Right atrium auricular region (tissue), 2 donors: ENCODE results near the gene ZC3HAV1L. TPM values are rescaled to one million over a fixed set of nuclear protein-coding genes. Genes with fewer than 3 reads are reported as not detected.

Experiments used
- DNase-seq: peaks from one replicate; pipeline ENCODE4 v3.0.0-alpha.2; 2019; ENCODE audit warnings: low spot score
- H3K27ac ChIP-seq, 2 donors: fragments of 200-600 bp; sonication (generic); 1 replicate in 1 of 2; 2 replicates in 1 of 2; pipeline ENCODE4 v1.5.1; 2016 to 2019
- H3K27me3 ChIP-seq, 2 donors: fragments of 200-600 bp; sonication (generic); one replicate each; pipeline versions ENCODE4 v1.5.1 to v1.6.0; 2017 to 2019
- H3K36me3 ChIP-seq: fragments of 200-600 bp; sonication (generic); one replicate; pipeline ENCODE4 v1.5.1; 2016
- H3K4me1 ChIP-seq, 2 donors: fragments of 200-600 bp; sonication (generic); one replicate each; pipeline versions ENCODE4 v1.5.1 to v1.6.0; 2017 to 2019
- H3K4me3 ChIP-seq, 2 donors: fragments of 200-600 bp; sonication (generic); 1 replicate in 1 of 2; 2 replicates in 1 of 2; pipeline ENCODE4 v1.5.1; 2017 to 2019; ENCODE audit warnings: mild to moderate bottlenecking in 1 of 2, moderate library complexity in 1 of 2
- H3K9me3 ChIP-seq, 2 donors: fragments of 200-600 bp; sonication (generic); one replicate each; pipeline ENCODE4 v1.5.1; 2019
- CTCF ChIP-seq, 2 donors: fragments of 200-600 bp; sonication (generic); IDR thresholded peaks; one replicate each; pipeline ENCODE4 v1.5.1; 2019; ENCODE audit warnings: antibody characterized with exemption in 2 of 2
- total RNA-seq, 2 donors: library from RNA; depleted of rRNA; stranded (reverse); fragments of >200 nt; gene quantifications; one replicate each; pipeline ENCODE4 v1.1.0, GENCODE V29; 2016

The ZC3HAV1L gene
- 1 to 10 TPM; 7.3 to 9.4 TPM for total RNA-seq

- H3K36me3 ChIP-seq, result peaks cover 6% of the 10 kb centered on the region
- H3K4me3 ChIP-seq, result peak within 1 kb of the TSS; percentile 59 to 87
- no peaks in the 10 kb centered on the region for H3K9me3 ChIP-seq
- H3K4me1 ChIP-seq, result peaks cover 0 to 21% of the 10 kb centered on the region in 2 donors
- H3K27me3 ChIP-seq, result no peaks in the 10 kb centered on the region
- TF ChIP-seq CTCF (IDR thresholded peaks at IDR 0.05), result no peak
- H3K27ac ChIP-seq, result peak within 1 kb of the TSS; percentile 59 to 70
- DNase-seq, result peak; percentile 66
Measured at GRCh38 chr7:139035586-139036353, at the start of gene ZC3HAV1L. Gene ZC3HAV1L, minus strand, starts transcription at chr7:139036042. Its CDS starts 25 bp downstream, at chr7:139036017.

- no peak overlapping the region for H3K4me3 ChIP-seq
- no peaks in the 10 kb centered on the region for H3K9me3 ChIP-seq
- H3K27me3 ChIP-seq, result no peaks in the 10 kb centered on the region
- DNase-seq, result no peak
- no peak overlapping the region for H3K27ac ChIP-seq
- H3K36me3 ChIP-seq, result peaks cover 37% of the 10 kb centered on the region
- TF ChIP-seq CTCF (IDR thresholded peaks at IDR 0.05), result no peak
- H3K4me1 ChIP-seq, result no peaks in the 10 kb centered on the region
Measured at GRCh38 chr7:139084709-139085108, 48.9 kb upstream of the ZC3HAV1L start.

GRCh38 chr7:139081584-139081983 lies 45.7 kb upstream of the ZC3HAV1L start:
- H3K27me3 ChIP-seq, result no peaks in the 10 kb centered on the region
- no peak overlapping the region for H3K27ac ChIP-seq
- peaks cover 51% of the 10 kb centered on the region for H3K36me3 ChIP-seq
- DNase-seq, result no peak
- TF ChIP-seq CTCF (IDR thresholded peaks at IDR 0.05), result no peak
- no peaks in the 10 kb centered on the region for H3K9me3 ChIP-seq
- H3K4me1 ChIP-seq, result no peaks in the 10 kb centered on the region
- H3K4me3 ChIP-seq, result no peak overlapping the region

- no peak for DNase-seq
- Histone ChIP-seq H3K27me3 (no peaks in the 10 kb centered on the region), H3K27ac (no peak overlapping the region)
Measured at GRCh38 chr7:139080905-139081304, 45.1 kb upstream of the ZC3HAV1L start.

GRCh38 chr7:139079861-139080260 lies 44.0 kb upstream of the ZC3HAV1L start:
- Histone ChIP-seq H3K9me3 (no peaks in the 10 kb centered on the region), H3K27me3 (no peaks in the 10 kb centered on the region), H3K4me3 (no peak overlapping the region), H3K27ac (no peak overlapping the region), H3K36me3 (peaks cover 51% of the 10 kb centered on the region), H3K4me1 (no peaks in the 10 kb centered on the region)
- no peak for TF ChIP-seq CTCF (IDR thresholded peaks at IDR 0.05)
- no peak for DNase-seq

More at GRCh38 chr7:139080905-139081304, 45.1 kb upstream of the ZC3HAV1L start:
- Histone ChIP-seq H3K9me3 (no peaks in the 10 kb centered on the region), H3K4me3 (no peak overlapping the region), H3K4me1 (no peaks in the 10 kb centered on the region), H3K36me3 (peaks cover 51% of the 10 kb centered on the region)
- no peak for TF ChIP-seq CTCF (IDR thresholded peaks at IDR 0.05)
